Keratinocyte (primary cell): ENCODE results near the gene GLDN.

Source experiments
- EZH2 ChIP-seq: IDR thresholded peaks from one replicate; pipeline ENCODE4 v1.6.1; 2012; ENCODE audit warnings: inconsistent platforms, mild to moderate bottlenecking, low read length, moderate library complexity
- TF ChIP-seq, protein P1 (sequence below), 3 experiments: IDR thresholded peaks in 1 of 3; conservative IDR thresholded peaks in 1 of 3; optimal IDR thresholded peaks in 1 of 3; 2 replicates in 2 of 3; 3 replicates in 1 of 3; pipeline versions ENCODE3 to v1.5.1; 2011; ENCODE audit warnings: low read length in 3 of 3, mild to moderate bottlenecking in 3 of 3, moderate library complexity in 2 of 3, control low read depth in 1 of 3, inconsistent platforms in 1 of 3; ENCODE audit not compliant: insufficient read depth in 2 of 3; ENCODE audit errors: extremely low read depth in 1 of 3

DNA sequence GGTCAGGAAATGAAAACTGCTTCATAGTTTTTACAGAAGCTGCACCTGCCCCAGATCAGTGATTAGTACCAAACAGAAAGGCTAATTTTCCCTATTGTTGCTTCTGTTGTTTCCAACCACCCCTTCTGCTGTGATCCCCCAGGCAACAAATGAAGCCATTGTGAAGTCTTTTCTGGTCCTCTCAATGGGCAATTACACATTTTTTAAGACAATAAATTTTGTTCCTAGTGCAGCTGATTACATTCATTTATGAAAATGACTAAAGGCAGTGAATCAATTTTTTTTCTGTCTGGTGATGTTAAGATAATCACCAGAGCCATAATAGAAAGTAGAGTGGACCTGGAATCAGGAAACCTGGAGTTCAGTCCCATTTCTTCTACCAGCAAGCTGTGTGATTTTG, 32.7 kb downstream of the GLDN start:
- TF ChIP-seq, protein P1, sequence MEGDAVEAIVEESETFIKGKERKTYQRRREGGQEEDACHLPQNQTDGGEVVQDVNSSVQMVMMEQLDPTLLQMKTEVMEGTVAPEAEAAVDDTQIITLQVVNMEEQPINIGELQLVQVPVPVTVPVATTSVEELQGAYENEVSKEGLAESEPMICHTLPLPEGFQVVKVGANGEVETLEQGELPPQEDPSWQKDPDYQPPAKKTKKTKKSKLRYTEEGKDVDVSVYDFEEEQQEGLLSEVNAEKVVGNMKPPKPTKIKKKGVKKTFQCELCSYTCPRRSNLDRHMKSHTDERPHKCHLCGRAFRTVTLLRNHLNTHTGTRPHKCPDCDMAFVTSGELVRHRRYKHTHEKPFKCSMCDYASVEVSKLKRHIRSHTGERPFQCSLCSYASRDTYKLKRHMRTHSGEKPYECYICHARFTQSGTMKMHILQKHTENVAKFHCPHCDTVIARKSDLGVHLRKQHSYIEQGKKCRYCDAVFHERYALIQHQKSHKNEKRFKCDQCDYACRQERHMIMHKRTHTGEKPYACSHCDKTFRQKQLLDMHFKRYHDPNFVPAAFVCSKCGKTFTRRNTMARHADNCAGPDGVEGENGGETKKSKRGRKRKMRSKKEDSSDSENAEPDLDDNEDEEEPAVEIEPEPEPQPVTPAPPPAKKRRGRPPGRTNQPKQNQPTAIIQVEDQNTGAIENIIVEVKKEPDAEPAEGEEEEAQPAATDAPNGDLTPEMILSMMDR (optimal IDR thresholded peaks at IDR 0.05 in 1 of 3, IDR thresholded peaks at IDR 0.05 in 1 of 3, conservative IDR thresholded peaks at IDR 0.05 in 1 of 3; ENCODE audit: extremely low read depth in 1 of 3, insufficient read depth in 2 of 3, low read length in 3 of 3): no peak
- TF ChIP-seq EZH2: no peak
